Epithelial cell of prostate (primary cell): Measurements from ENCODE around the gene MVP.
"Not testable (repeated sequence)": the region's sequence is repeated elsewhere in the genome, so short reads cannot be mapped to it uniquely, and the experiment has no call there.

Source experiments
- DNase-seq: peaks from one replicate; pipeline ENCODE4 v3.0.0-alpha.2; 2011; ENCODE audit warnings: low read depth, low spot score
- H3K27ac ChIP-seq: fragments of 450-650 bp; 2 replicates; pipeline ENCODE4 v1.5.1; 2017; ENCODE audit warnings: mild to moderate bottlenecking

Gene MVP

DNA sequence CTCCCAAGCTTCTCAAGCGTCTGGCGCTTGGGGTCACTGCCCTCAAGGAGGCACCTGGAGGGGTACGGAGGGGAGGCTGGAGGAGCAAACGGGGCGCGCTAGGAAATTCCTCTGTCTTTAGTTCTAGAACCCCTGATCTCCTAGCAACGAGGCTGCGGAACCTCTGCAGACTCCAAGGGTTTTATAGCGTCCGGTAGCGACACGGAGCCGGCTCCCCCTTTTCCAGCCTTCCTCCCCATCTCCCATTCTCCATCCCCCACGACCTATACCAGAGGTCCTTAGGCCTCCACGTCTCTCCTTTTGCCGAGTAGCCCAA lies 43.4 kb downstream of the MVP start:
- H3K27ac ChIP-seq, result peak overlapping the region; percentile 76

DNA sequence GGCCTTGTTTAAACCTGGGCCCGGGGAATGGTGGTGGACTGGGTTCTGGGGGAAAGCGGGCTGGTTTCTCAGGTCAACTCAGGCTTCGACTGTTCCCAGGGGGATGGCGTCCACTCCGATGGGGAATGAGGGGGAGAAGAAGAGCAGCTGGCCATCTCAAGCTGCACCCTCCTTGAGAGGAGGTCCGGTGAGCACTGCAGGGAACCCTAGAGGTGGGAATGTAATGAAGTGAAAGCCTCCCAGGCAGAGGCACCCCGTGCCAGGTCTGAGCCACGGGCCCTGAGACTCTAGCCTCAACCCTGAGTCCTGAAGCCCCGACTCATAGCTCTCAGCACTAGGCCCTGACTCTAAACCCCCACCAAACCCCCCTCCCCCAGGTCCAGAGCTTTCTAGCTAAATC lies 43.9 kb downstream of the MVP start:
- DNase-seq, result no peak

More for the DNA sequence above, 43.4 kb downstream of the MVP start:
- no peak for DNase-seq

DNA sequence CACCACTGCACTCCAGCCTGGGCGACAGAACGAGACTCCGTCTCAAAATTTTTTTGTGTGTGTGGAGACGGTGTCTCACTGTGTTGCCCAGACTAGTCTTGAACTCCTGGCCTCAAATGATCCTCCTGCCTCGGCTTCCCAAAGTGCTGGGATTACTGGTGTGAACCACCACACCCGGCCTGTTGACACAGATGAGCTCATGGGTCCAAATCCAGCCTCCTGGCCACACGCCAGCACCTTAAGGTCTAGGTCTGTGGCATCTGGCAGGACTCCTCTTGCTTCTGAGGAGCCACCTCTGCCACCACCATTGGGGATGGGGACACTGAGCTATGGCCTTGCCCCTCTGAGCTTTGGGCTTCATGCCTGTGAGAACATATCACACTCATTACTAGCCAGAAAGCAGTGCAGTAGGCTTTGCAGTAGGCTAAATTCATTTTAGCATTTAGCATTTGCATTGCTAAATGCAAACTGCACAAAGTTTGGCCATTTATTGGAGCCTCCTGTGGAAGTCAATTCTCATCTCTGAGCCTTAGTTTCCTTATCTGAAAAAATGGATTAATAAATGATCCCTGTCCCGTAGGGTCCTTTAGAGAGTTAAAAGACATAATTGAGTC lies 48.2 kb downstream of the MVP start:
- no peak overlapping the region for H3K27ac ChIP-seq
- no peak for DNase-seq

More for the DNA sequence above, 43.9 kb downstream of the MVP start:
- H3K27ac ChIP-seq, result no peak overlapping the region

DNA sequence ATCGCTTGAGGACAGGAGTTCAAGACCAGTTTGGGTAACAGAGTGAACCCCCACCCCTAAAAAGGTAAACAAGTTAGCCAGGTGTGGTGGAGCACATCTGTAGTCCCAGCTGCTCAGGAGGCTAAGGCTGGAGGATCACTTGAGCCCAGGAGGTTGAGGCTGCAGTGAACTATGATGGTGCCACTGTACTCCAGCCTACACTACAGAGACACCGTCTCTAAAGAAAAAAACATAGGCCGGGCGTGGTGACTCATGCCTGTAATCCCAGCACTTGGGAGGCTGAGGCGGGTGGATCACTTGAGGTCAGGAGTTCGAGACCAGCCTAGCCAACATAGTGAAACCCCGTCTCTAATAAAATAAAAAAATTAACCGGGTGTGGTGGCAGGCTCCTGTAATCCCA lies 48.8 kb downstream of the MVP start:
- H3K27ac ChIP-seq, DNase-seq: not testable (repeated sequence)

DNA sequence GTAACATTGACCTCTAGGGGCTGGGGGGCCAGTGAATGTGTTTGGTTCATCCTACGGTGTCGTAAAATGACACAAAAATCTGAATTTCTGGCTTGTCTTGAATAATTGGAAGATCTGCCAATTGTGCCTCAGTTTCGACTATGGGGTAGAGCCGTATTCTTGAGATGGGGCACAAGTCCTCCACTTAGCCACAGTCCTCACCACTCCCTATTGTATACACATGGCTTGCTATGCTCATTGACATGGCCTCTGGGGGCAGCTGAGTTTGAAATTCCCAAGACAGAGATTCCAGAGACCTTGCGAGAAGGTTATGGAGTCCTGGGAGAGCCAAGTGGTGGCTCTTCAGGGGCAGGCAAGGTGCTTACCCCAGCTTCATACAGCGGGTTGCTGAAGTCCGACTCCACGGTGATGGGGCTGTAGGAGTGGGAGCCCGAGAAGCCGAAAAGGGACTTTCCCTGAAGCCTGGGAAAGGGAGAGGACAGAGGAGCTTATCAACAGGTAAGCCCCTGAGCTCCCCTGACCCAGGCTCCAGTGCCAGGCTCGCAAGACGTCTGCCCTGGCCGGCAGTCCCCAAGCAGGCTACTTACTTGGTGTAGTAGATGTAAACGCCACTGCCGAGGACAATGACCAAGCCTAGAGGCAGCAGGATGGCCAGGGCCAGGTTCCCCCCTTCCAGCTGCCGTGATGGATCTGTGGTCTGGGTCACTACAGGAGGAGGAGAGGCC lies 51.7 kb downstream of the MVP start:
- DNase-seq, result no peak

DNA sequence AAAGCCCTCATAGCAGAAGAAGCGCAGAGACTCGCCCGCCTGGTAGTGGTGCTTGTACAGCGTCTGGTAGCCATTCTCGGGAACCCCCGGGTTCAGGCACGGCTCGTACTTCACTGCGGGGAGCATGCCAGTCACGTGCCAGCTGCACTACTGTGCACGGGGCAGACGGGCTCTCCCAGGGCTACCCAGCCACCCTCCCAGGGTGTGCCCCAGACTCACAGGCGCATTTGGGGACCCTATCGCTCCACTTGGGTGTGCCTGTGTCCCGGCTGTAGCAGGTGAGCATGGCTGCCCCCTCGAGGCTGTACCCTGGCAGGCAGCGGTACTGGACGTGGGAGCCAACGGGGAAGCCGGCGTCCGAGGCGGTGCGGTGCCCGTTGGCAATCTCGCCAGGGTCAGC lies 53.1 kb downstream of the MVP start:
- DNase-seq, result no peak
- no peak overlapping the region for H3K27ac ChIP-seq

More for the DNA sequence above, 51.7 kb downstream of the MVP start:
- no peak overlapping the region for H3K27ac ChIP-seq

DNA sequence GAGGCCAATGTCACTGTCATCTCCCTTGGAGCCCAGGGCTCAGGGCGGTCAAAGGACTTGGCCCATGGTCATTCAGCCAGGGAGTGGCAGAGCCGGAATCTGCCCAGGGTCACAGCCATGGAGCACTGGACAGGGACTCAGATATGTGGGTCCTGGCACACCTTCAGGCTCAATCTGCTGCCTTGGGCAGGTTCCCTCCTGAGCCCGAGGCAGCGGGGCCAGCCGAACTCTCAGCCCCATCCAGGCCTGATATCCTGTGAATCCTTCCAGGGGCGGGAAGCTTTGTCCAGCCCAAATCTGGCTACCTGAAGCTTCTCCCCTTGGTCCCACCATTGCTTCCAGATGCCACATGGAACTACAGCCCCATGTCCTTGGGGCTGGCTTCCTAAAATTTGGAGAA lies 54.9 kb downstream of the MVP start:
- DNase-seq, result no peak
- H3K27ac ChIP-seq, result no peak overlapping the region

DNA sequence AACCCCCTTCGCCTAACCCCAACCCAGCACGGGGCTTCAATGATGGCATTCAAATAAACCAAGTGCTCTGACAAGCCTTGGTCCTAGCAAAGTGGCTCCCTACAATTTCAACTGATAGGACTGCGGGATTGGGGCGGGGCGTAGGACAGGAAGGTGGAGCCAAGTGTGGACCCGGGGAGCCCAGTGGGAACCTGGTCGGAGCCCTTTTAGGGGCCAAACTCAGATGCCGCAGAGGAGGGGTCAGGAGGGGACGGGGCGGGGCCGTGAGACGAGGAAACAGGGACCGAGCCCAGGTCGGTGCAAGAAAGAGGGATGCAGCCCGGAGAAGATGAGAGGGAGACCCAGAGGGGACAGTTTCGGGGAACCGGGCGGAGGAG lies 55.9 kb downstream of the MVP start:
- no peak for DNase-seq
- H3K27ac ChIP-seq, result no peak overlapping the region

DNA sequence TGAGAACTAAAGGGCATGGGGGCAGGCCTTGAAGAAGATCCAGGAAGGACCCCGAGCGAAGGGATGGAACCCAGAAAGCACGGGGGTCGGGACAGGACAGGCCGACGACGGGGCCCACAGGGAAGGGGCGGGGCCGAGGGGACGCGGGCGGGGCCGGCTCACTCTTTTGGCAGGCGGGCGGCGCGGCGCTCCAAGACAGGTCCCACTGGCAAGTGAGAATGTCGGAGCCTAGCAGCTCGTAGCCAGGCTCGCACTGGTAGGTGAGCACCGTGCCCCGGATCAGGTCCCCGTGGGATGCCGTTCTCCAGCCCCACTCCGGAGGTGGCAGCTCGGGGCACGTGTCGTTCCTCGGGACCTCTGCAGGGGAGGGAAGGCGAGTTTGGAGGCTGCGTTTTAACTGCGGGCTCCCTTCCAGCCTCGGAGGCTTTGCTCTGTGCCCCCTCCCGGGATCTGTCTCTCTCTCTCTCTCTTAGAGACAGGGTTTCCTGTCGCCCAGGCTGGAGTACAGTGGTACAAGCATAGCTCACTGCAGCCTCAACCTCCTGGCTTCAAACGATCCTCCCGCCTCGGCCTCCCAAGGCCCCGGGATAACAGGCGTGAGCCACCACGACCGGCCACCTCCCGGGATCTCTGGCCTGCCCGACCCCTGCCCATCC lies 56.5 kb downstream of the MVP start:
- DNase-seq, result no peak
- no peak overlapping the region for H3K27ac ChIP-seq

DNA sequence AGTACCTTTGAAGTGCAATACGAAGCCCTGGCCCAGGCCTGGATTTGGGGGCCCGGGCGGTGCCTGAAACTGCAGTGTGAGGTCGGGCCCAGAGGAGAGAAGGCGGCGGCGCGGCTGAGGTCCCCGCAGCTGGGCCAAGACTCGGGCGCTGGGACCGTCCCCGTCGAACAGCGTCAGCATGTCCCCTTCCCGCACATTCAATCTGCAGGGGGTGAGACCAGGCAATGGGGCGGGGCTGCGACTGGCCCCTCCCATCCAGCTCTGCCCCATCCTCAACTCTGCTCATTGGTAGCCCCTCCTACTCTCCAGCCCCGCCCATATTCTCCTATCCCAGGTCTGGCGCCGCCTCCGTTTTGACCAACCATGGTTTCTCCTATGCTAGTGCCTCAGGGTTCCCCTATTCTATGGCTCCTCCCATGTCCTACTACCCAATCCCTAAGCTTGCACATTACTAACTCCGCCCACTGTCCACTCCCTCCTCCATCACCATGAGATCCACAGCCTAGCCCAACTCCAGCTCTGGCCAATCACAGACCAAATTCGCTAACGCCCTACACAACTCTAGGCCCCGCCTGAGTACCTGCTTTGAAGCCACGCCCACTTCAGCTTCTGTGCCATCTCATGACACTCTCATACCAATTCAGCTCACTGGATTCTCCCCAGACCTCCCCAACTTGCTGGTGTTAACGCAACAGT lies 57.2 kb downstream of the MVP start:
- DNase-seq, result no peak
- no peak overlapping the region for H3K27ac ChIP-seq

DNA sequence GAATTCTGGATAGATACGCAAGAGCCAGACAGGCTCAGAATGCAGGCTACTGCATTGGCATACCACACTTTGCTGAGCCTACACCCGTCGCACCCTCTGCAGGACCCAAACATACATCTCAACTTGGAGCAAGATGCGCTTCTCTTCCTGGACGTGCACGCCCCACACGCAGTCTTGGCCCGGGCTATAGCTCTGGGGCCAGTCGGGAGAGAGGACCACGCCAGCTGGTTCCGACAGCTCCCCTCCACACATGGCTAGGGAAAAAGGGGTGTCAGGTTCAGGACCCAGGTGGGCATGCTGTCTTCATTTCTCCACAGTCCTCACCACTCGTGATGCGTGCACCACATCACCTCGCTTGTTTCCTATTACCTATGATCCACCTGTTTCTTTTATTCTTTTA lies 57.9 kb downstream of the MVP start:
- H3K27ac ChIP-seq, result no peak overlapping the region

DNA sequence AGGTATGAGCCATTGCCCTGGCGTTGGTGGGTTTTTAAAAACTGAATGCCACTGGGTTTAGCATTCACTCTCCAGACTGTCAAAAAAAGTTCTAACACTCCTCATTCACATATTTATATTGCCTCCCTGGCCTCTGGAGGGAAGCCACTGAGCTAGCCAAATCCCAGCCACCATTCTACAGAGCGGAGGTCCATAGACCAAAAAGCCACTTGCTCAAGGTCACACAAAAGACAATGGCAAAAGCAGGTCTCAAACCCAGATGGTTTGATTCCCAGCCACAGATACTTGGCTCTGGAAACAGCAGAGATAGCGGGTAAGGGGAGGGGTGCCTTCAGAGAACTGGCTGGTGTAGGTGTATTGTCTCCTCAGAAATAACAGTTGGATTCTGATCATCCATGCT lies 60.8 kb downstream of the MVP start:
- no peak for DNase-seq
- no peak overlapping the region for H3K27ac ChIP-seq

More for the DNA sequence above, 57.9 kb downstream of the MVP start:
- DNase-seq, result no peak

DNA sequence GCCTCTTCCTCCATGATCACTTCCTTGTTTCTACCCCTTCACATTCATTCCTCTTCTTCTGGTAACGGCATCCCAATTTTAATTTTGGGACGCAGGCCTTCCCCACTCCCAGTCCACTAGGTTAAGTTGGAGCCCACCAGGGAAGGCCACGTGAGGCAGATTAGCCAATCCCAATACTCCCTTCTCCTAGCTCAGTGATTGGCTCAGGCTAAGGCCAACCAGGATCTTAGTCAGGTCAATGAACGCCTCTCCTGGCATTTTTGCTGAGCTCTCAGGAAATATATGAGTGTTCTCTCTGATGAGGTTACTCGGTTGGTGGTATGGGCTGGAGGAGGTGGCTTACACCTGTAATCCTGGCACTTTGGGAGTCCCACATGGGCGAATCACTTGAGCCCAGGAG lies 63.7 kb downstream of the MVP start:
- H3K27ac ChIP-seq, result no peak overlapping the region
- no peak for DNase-seq

DNA sequence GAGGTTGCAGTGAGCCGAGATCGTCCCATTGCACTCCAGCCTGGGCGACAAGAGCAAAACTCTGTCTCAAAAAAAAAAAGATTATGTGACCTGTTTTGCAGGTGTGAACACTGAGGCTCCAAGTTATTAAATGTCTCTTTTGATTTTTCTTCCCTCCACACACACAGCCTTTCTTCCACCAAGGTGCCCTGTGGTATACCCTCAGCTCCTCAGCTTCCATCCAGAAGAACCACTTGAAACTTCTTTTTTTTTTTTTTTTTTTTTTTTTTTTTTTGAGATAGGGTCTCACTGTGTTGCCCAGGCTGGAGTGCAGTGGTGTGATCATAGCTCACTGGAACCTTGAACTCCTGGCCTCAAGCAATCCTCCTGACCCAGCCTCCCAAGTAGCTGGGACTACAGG lies 69.1 kb downstream of the MVP start:
- DNase-seq, H3K27ac ChIP-seq: not testable (repeated sequence)

DNA sequence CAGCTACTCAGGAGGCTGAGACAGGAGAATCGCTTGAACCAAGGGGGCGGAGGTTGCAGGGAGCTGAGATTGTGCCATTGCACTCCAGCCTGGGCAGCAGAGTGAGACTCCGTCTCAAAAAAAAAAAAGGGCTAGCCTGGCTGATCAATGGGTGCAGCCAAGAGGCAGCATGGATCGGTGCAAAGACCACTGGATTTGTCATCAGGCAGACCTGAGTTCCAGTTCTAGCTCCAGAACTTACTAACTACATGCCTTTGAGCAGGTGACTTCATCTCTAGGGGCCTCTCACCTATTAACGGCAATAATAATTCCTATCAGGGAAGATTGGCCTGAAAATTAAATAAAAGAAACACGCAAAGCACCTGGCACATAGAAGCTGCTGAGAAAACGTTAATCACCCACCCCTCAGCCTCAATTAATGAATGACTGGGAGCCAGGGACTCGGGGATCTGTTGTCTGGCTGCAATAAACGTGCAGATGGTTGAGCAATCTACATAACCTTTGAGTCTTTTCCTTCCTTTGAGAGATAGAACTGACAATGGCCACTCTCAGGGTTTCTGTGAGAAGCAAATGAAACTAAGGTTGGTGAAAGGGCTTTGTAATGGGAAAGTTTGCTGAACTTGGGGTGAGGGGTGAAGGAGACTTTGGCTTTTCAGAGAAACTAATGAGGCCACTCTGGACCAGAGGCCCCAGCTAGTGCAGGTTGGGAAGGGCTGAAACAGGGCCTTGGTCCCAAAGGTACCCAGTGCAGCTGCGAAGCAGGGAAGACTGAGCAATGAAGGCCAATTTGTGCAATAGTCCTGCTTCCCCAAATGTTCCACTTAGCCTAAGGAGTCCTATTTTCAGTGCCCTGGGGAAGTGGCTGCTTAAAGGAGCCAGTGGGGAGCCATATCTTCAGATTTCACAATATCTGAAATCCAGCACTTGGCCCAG lies 71.5 kb downstream of the MVP start:
- H3K27ac ChIP-seq, result no peak overlapping the region
- no peak for DNase-seq

DNA sequence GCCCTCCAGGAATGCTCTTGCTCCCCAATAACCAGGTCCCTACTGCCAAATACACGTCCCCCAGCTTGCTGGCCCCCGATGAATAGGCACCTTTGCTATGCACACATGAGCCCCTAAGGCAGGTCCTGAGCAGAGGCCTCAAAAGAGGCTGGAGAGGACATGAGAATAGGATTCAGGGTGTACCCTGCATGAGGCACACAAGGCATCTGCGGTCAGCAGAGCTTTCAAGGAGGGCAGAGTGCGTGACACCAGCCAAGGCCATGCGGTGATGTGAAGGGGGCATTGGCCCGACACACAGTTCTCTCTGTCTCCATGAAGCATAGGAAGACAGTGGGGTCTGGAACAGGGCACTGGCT lies 72.2 kb downstream of the MVP start:
- H3K27ac ChIP-seq, result no peak overlapping the region
- no peak for DNase-seq

DNA sequence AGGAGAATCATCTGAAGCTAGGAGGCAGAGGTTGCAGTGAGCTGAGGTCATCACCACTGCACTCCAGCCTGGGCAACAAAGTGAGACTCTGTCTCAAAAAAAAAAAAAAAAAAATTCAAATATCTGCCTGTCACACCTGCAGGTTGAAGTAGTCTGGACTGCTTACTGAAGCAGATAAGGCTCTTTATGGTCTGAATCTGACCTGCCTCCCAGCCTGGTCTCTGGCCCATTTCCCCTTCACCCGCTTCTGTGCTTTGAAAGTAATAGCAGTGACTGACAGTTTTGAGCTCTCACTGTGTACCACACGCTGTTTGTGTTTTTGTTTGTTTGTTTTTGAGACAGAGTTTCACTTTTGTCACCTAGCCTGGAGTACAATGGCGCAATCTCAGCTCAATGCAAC lies 73.3 kb downstream of the MVP start:
- no peak for DNase-seq
- H3K27ac ChIP-seq, result no peak overlapping the region

DNA sequence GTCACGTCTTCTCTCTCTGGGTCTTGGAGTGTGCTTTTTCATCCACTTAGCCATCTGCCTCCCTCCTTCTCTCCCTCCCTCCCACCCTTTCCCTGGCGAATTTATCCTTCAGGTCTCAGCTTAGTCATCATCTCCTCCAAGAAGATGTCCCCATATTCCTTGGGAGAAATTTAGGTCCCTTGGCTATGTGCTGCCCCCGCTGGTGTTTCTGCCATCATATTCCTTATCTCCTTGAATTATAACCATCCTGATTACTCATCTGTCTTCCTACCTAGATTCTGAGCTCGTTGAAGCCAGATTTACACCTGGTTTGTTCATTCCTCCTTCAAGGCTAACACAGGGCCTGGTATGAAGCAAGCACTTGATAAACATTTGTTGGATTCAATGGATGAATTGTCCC lies 74.1 kb downstream of the MVP start:
- DNase-seq, result no peak
- H3K27ac ChIP-seq, result no peak overlapping the region

DNA sequence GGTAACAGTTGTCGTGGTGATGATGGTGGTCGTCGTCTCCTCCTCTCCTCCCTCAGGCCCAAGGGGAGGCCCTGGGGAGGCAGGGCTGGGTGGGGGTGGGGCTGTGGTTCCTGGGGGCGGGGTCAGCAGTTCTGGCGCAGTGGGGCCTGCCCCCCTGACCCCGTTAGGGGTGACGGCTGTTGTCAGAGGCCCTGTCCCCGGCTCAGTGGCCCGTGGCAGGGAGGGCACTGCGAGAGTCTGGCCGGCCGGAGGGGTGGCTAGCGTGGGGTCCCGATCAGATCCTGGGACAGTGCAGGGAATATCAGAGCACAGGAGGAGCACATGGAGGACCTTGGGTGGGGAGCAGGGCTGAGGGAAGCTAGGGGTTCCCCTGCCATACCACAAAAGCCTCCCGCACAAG lies 76.6 kb downstream of the MVP start:
- H3K27ac ChIP-seq, result no peak overlapping the region
- no peak for DNase-seq

DNA sequence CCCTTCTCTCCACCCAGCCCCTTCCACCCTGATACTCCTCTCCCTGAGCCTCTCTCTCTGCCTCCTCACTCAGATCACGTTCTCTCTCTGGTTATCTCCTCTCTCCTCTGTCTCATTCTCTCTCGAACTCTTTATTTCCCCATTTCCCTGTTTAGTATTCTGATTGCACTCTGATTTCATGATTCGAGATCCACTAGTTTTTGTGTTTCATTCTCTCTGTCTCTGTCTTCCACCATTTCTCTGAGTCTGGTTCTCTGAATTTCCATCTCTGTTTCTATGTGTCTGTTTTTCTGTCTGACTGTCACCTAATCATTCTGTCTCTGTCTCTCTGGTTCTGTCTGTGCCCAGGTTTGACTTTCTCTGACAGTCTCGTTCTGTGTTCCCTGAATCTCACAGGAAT lies 77.1 kb downstream of the MVP start:
- H3K27ac ChIP-seq, result no peak overlapping the region
- DNase-seq, result no peak
